Measurements from ENCODE around the gene CDX4. TPM values are rescaled to one million over a fixed set of nuclear protein-coding genes. Genes with fewer than 3 reads are reported as not detected.
A peak's percentile ranks its signal among the peaks of the same experiment; 100 is the strongest.

The CDX4 gene
- total RNA-seq, 1 experiment from 2014 or later, result 5.2 TPM

- H3K4me1 Mint-ChIP-seq, result peaks cover 26 to 43% of the 10 kb centered on the region in 2 experiments
- H3K4ac ChIP-seq (ENCODE audit: low read depth, low read length), result no peak overlapping the region
- H3K79me1 ChIP-seq (ENCODE audit: insufficient read depth, low read depth, low read length, poor library complexity, severe bottlenecking), result no peaks in the 10 kb centered on the region
- H3K23ac ChIP-seq (ENCODE audit: insufficient read length, low read depth, low read length), result no peak overlapping the region
- peak; percentile 73 for DNase-seq
- H2BK120ac ChIP-seq (ENCODE audit: low read depth, low read length, poor library complexity, severe bottlenecking), result no peak overlapping the region
- no peak overlapping the region for H3K27ac Mint-ChIP-seq
- no peaks in the 10 kb centered on the region for H4K20me1 ChIP-seq (ENCODE audit: control insufficient read depth, insufficient read depth, insufficient read length)
- H3K18ac ChIP-seq (ENCODE audit: insufficient read length, low read depth, low read length), result peak overlapping the region; percentile 27
- peak overlapping the region in 1 of 2 experiments; percentile 66; a peak in 2 of 5 replicates for H3K4me3 Mint-ChIP-seq
- H2BK15ac ChIP-seq (ENCODE audit: low read depth, low read length), result no peak overlapping the region
- H2AK5ac ChIP-seq (ENCODE audit: insufficient read length, low read length), result no peak overlapping the region
- peaks cover 11% of the 10 kb centered on the region for H3K23me2 ChIP-seq (ENCODE audit: insufficient read length, low read depth, low read length, poor library complexity, severe bottlenecking)
- H2AFZ ChIP-seq (ENCODE audit: low read length), result no peak overlapping the region
- H4K8ac ChIP-seq (replicated peaks; ENCODE audit: insufficient read length, low read depth, low read length), result no peak overlapping the region
- H3K4me1 ChIP-seq (ENCODE audit: insufficient read depth, low read length), result no peaks in the 10 kb centered on the region; the same call in 1 of the 2 replicates
- no peak overlapping the region for H3K9ac ChIP-seq (ENCODE audit: extremely low read depth, insufficient read length, low read length)
- peaks cover 0 to 3% (median 0%) of the 10 kb centered on the region in 3 experiments; a peak in 2 of 7 replicates for H3K36me3 Mint-ChIP-seq (ENCODE audit: insufficient read depth in 1 of 3, low read depth in 3 of 3)
- H3K27me3 ChIP-seq (ENCODE audit: insufficient read depth, low read length), result peaks cover 1% of the 10 kb centered on the region; the same call in 1 of the 2 replicates
- H2BK20ac ChIP-seq (ENCODE audit: low read depth, low read length, poor library complexity, severe bottlenecking), result no peak overlapping the region
- peak overlapping the region; percentile 11; the same call in 1 of the 2 replicates for H3K14ac ChIP-seq (ENCODE audit: insufficient read depth, low read length)
- peak overlapping the region; percentile 27 for H3K4me2 ChIP-seq (ENCODE audit: insufficient read depth, insufficient read length, low read length)
- H3K27ac ChIP-seq (ENCODE audit: insufficient read length, low read depth, low read length), result no peak overlapping the region
- WGBS (ENCODE audit: extremely low coverage, insufficient read length, low lambda C conversion rate), result no CpG with 5 or more reads among the region's 34 CpGs
- peaks cover 0 to 7% of the 10 kb centered on the region in 2 experiments; a peak in 4 of 5 replicates for H3K9me3 Mint-ChIP-seq
- H3K27me3 Mint-ChIP-seq (ENCODE audit: low read depth), result peaks cover 32% of the 10 kb centered on the region
- no peak overlapping the region for H3K56ac ChIP-seq (ENCODE audit: insufficient read length, low read depth, low read length)
- no peaks in the 10 kb centered on the region for H3K79me2 ChIP-seq (ENCODE audit: insufficient read depth, low read length)
- H2BK5ac ChIP-seq (ENCODE audit: insufficient read length, low read length), result no peak overlapping the region
- H3K9me3 ChIP-seq (ENCODE audit: control insufficient read depth, low read depth, low read length), result no peaks in the 10 kb centered on the region
- peak; percentile 39; the same call in 2 of the 3 replicates for TF ChIP-seq CTCF (conservative IDR thresholded peaks at IDR 0.05)
- H4K91ac ChIP-seq (ENCODE audit: insufficient read length, low read depth, low read length), result no peak overlapping the region
- H2BK12ac ChIP-seq (ENCODE audit: insufficient read length, low read depth, low read length), result no peak overlapping the region
- H3T11ph ChIP-seq (ENCODE audit: low read length), result no peak overlapping the region
- no peak overlapping the region for H4K5ac ChIP-seq (ENCODE audit: insufficient read length, low read depth, low read length)
These were observed 500 bp downstream of the CDX4 start for GRCh38 chrX:73447311-73447794.

Measured in H9 (cell line).